ENCODE data around the gene CYP24A1. TPM values are rescaled to one million over a fixed set of nuclear protein-coding genes. Genes with fewer than 3 reads are reported as not detected.

Gene CYP24A1
- total and polyA plus RNA-seq, 2 donors (not counting 1 experiment from before 2014, with no cell fraction given) = not detected

DNA sequence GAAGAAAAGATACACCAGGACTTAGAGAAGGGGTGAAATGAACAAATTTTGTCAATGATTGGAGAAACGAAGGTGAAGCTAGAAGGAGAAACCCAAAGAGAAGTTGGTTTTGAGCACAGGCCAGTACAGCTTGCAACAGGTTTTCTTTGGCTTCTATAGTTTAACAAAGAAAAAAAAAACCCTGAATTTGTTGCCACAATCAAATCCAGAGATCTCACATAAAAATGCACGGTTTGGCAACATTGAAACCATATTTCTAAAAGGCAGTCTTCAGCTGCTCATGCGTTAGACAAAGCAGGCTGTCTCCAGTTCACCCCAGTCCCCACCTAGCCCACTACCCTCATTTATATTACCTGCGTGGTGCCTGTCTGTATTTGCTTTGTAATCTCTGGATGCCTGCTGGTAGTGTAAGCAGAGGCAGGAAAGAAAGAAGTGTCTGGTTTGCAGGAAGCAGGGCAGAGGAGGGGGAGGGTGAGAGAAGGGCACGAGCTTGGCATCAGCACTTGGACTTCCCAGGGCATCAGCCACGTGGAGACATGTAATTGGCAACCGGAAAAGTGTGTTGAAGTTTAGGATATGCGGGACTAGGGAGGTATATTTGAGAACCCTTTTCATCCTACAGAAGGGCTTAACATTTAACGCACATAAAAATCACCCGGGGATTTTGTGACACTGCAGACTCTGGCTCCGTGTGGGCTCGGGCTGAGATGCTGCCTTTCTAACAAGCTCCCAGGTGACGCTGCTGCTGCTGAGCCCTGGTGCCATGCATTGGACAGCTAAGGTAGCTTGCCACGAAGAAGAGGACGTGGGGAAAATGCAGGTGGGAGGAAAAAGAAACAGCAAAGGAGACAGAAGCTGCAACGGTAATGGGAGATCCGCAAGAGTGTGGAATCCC is 48.5 kb upstream of the CYP24A1 start:
- no peak overlapping the region for H2AFZ ChIP-seq (ENCODE audit: insufficient read depth, low read depth, low read length, poor library complexity, severe bottlenecking)
- no peak overlapping the region for H3K27ac ChIP-seq (ENCODE audit: low read length in 2 of 2)
- H3K4me2 ChIP-seq (replicated peaks; ENCODE audit: low read depth, low read length, poor library complexity, severe bottlenecking) = no peak overlapping the region
- POLR2A ChIA-PET = no interaction called here
- no peak for ATAC-seq (ENCODE audit: low read depth)
- TF ChIP-seq CTCF (IDR thresholded peaks at IDR 0.05) (no peak), EZH2 (IDR thresholded peaks at IDR 0.05; ENCODE audit: borderline replicate concordance, insufficient read depth, low read depth, low read length, poor library complexity, severe bottlenecking) (no peak)
- H3K27me3 ChIP-seq (replicated peaks in 1 of 4; ENCODE audit: control extremely low read depth in 1 of 4, control insufficient read depth in 3 of 4, insufficient read depth in 4 of 4, low read length in 3 of 4) = no peaks in the 10 kb centered on the region
- Mint-ChIP-seq H3K4me1 (peaks cover under 1% of the 10 kb centered on the region), H3K27ac (no peak overlapping the region), H3K9me3 (ENCODE audit: insufficient read depth) (peaks cover under 1% of the 10 kb centered on the region), H3K27me3 (no peaks in the 10 kb centered on the region), H3K4me3 (no peak overlapping the region)
- H3K9ac ChIP-seq (ENCODE audit: low read length) = no peak overlapping the region
- H4K20me1 ChIP-seq (ENCODE audit: control insufficient read depth, insufficient read depth, low read length, poor library complexity, severe bottlenecking) = no peaks in the 10 kb centered on the region
- H3K4me3 ChIP-seq (ENCODE audit: control extremely low read depth in 1 of 5, extremely low read depth in 1 of 5, insufficient read depth in 1 of 5, low read depth in 2 of 5, low read length in 4 of 5) = no peak overlapping the region
- no peak for DNase-seq
- CTCF ChIA-PET = interaction anchor here (1.2 to 1.3 kb wide), 2 partner anchors 8 to 14 kb away, joined by 6 to 8 read pairs; partner anchors contain the start of gene PFDN4
- intact Hi-C loops (cut with micrococcal nuclease) = loop anchor here (2.0 kb wide), 1 partner anchor 425 kb away; no protein-coding TSS in a partner anchor
- no peaks in the 10 kb centered on the region for H3K79me2 ChIP-seq (ENCODE audit: control insufficient read depth, insufficient read depth, low read length)
- WGBS (ENCODE audit: insufficient coverage) = 82% methylated on average over 11 of the region's 17 CpGs
- H3K4me1 ChIP-seq (ENCODE audit: control insufficient read depth in 2 of 2, insufficient read depth in 2 of 2, low read length in 2 of 2) = no peaks in the 10 kb centered on the region
- peaks cover 0 to 3% of the 10 kb centered on the region in 2 experiments for H3K36me3 ChIP-seq (replicated peaks in 1 of 2; ENCODE audit: control extremely low read depth in 1 of 2, control insufficient read depth in 1 of 2, extremely low read depth in 1 of 2, insufficient read depth in 2 of 2, low read length in 1 of 2)
- no peaks in the 10 kb centered on the region for H3K9me3 ChIP-seq (ENCODE audit: control extremely low read depth in 1 of 3, control insufficient read depth in 2 of 3, insufficient read depth in 1 of 3, low read length in 2 of 3)

DNA sequence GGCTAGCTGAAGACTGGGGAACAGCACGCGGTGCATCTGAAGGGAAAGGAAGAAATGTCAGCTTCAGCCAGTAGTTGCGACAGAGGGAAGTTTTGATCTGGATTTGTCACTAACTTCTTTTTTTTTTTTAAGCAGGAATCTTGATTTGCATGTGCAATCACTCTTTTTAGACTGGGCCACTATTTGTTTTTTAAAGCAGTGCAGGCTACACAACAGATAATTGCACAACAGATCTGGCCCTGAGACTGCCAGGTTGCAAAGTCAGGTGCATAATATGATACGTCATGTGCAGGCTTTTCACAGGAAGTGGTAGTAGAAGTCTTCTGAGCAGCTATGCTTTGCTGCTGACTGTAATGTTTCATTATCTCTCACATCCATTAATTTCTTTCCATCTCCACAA is 47.6 kb upstream of the CYP24A1 start:
- Mint-ChIP-seq H3K4me3 (no peak overlapping the region), H3K4me1 (no peaks in the 10 kb centered on the region), H3K27ac (no peak overlapping the region), H3K27me3 (no peaks in the 10 kb centered on the region), H3K9me3 (ENCODE audit: insufficient read depth) (no peaks in the 10 kb centered on the region)
- Histone ChIP-seq H2AFZ (ENCODE audit: insufficient read depth, low read depth, low read length, poor library complexity, severe bottlenecking) (no peak overlapping the region), H3K9me3 (ENCODE audit: control extremely low read depth in 1 of 3, control insufficient read depth in 2 of 3, insufficient read depth in 1 of 3, low read length in 2 of 3) (no peaks in the 10 kb centered on the region), H3K9ac (ENCODE audit: low read length) (no peak overlapping the region), H3K36me3 (replicated peaks in 1 of 2; ENCODE audit: control extremely low read depth in 1 of 2, control insufficient read depth in 1 of 2, extremely low read depth in 1 of 2, insufficient read depth in 2 of 2, low read length in 1 of 2) (peaks cover 0 to 3% of the 10 kb centered on the region in 2 experiments), H3K4me1 (ENCODE audit: control insufficient read depth in 2 of 2, insufficient read depth in 2 of 2, low read length in 2 of 2) (no peaks in the 10 kb centered on the region), H3K27me3 (replicated peaks in 1 of 4; ENCODE audit: control extremely low read depth in 1 of 4, control insufficient read depth in 3 of 4, insufficient read depth in 4 of 4, low read length in 3 of 4) (no peaks in the 10 kb centered on the region), H4K20me1 (ENCODE audit: control insufficient read depth, insufficient read depth, low read length, poor library complexity, severe bottlenecking) (no peaks in the 10 kb centered on the region), H3K27ac (ENCODE audit: low read length in 2 of 2) (no peak overlapping the region), H3K4me3 (ENCODE audit: control extremely low read depth in 1 of 5, extremely low read depth in 1 of 5, insufficient read depth in 1 of 5, low read depth in 2 of 5, low read length in 4 of 5) (no peak overlapping the region), H3K4me2 (replicated peaks; ENCODE audit: low read depth, low read length, poor library complexity, severe bottlenecking) (no peak overlapping the region), H3K79me2 (ENCODE audit: control insufficient read depth, insufficient read depth, low read length) (no peaks in the 10 kb centered on the region)
- ChIA-PET CTCF (interaction anchor here (1.2 kb wide), 1 partner anchor 14 kb away, joined by 6 read pairs; the partner anchor contains the start of gene PFDN4), POLR2A (no interaction called here)
- TF ChIP-seq EZH2 (IDR thresholded peaks at IDR 0.05; ENCODE audit: borderline replicate concordance, insufficient read depth, low read depth, low read length, poor library complexity, severe bottlenecking) (no peak), CTCF (IDR thresholded peaks at IDR 0.05) (no peak)
- ATAC-seq (ENCODE audit: low read depth) (no peak), DNase-seq (no peak)
- 83% methylated on average over 3 of the region's 4 CpGs for WGBS (ENCODE audit: insufficient coverage)
- intact Hi-C loops (cut with micrococcal nuclease) = loop anchor here (2.0 kb wide), 1 partner anchor 425 kb away; no protein-coding TSS in a partner anchor

Data from B cell (primary cell).